NB4 (cell line): Measurements from ENCODE around the gene CLTA.

Source experiments
- POLR2A ChIP-seq: IDR thresholded peaks from 2 replicates; pipeline ENCODE4 v1.6.1; 2011; ENCODE audit warnings: mild to moderate bottlenecking; ENCODE audit not compliant: insufficient read length; ENCODE audit errors: extremely low read depth
- TF ChIP-seq, protein P1 (sequence below): IDR thresholded peaks from one replicate; pipeline ENCODE4 v1.5.1; 2012; ENCODE audit warnings: low read depth, low read length

DNA sequence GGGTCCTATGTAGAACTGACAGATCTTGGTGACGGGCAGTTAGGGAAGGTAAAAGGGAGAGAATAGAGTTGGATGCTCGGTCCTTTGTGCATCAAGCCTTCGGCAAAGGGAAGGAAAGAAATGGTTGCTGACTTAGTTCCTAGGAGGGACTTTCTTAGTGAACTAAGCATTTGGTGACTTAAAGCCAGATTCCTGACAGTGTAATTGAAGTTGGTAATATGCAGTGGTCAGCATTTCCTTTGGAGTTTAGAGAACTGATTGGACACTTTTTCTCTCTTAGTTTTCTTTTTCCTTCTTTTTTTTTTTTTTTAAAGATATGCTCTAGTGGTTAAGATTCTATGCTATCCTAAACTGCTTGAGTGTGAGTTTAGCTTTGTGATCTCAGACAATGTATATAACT lies 2.3 kb downstream of the CLTA start:
- TF ChIP-seq POLR2A, result no peak
- TF ChIP-seq, protein P1, sequence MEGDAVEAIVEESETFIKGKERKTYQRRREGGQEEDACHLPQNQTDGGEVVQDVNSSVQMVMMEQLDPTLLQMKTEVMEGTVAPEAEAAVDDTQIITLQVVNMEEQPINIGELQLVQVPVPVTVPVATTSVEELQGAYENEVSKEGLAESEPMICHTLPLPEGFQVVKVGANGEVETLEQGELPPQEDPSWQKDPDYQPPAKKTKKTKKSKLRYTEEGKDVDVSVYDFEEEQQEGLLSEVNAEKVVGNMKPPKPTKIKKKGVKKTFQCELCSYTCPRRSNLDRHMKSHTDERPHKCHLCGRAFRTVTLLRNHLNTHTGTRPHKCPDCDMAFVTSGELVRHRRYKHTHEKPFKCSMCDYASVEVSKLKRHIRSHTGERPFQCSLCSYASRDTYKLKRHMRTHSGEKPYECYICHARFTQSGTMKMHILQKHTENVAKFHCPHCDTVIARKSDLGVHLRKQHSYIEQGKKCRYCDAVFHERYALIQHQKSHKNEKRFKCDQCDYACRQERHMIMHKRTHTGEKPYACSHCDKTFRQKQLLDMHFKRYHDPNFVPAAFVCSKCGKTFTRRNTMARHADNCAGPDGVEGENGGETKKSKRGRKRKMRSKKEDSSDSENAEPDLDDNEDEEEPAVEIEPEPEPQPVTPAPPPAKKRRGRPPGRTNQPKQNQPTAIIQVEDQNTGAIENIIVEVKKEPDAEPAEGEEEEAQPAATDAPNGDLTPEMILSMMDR, result no peak
